Ishikawa (cell line): ENCODE results near the gene KLC3.

ENCODE experiments used
- EGR1 ChIP-seq: IDR thresholded peaks from 2 replicates; pipeline ENCODE4 v1.6.1; 2012
- EP300 ChIP-seq: IDR thresholded peaks from 2 replicates; pipeline ENCODE4 v1.6.1; 2012; ENCODE audit warnings: borderline replicate concordance
- TAF1 ChIP-seq: IDR thresholded peaks from 2 replicates; pipeline ENCODE4 v1.6.1; 2012; ENCODE audit warnings: low read depth, mild to moderate bottlenecking
- TEAD4 ChIP-seq: IDR thresholded peaks from 2 replicates; pipeline ENCODE4 v1.6.1; 2012
- YY1 ChIP-seq: IDR thresholded peaks from 2 replicates; pipeline ENCODE4 v1.6.1; 2012; ENCODE audit warnings: low read depth
- ZBTB7A ChIP-seq: IDR thresholded peaks from 2 replicates; pipeline ENCODE4 v1.6.1; 2012; ENCODE audit warnings: low read depth
- TF ChIP-seq, protein P1 (sequence below): IDR thresholded peaks from 2 replicates; pipeline ENCODE4 v1.6.1; 2012
- TF ChIP-seq, protein P2 (sequence below): IDR thresholded peaks from 2 replicates; pipeline ENCODE4 v1.6.1; 2012; ENCODE audit warnings: low read depth, mild to moderate bottlenecking

DNA sequence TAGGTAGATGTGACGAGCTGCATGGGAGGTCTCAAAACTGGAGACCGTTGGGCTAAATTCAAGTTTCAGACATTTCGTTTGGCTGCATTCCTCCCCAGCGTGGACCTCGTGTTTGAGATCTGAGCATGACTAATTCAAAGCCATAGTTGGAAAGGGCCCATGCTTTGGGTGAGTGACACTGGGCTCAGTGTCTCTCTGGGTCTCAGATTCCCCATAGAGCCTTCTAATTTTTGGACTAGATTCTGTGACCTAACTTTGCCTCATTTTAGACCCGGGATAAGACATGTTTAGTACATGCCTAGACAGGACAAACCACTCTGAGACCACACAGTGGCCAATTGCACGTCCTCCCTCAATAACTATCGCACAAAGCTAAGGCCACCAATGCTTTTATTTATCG, 34.5 kb upstream of the KLC3 start:
- TF ChIP-seq, protein P1, sequence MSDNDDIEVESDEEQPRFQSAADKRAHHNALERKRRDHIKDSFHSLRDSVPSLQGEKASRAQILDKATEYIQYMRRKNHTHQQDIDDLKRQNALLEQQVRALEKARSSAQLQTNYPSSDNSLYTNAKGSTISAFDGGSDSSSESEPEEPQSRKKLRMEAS: no peak; the same call in 1 of the 2 replicates
- TF ChIP-seq EGR1: no peak
- TF ChIP-seq TEAD4: no peak
- no peak for TF ChIP-seq YY1
- no peak for TF ChIP-seq EP300
- TF ChIP-seq, protein P2, sequence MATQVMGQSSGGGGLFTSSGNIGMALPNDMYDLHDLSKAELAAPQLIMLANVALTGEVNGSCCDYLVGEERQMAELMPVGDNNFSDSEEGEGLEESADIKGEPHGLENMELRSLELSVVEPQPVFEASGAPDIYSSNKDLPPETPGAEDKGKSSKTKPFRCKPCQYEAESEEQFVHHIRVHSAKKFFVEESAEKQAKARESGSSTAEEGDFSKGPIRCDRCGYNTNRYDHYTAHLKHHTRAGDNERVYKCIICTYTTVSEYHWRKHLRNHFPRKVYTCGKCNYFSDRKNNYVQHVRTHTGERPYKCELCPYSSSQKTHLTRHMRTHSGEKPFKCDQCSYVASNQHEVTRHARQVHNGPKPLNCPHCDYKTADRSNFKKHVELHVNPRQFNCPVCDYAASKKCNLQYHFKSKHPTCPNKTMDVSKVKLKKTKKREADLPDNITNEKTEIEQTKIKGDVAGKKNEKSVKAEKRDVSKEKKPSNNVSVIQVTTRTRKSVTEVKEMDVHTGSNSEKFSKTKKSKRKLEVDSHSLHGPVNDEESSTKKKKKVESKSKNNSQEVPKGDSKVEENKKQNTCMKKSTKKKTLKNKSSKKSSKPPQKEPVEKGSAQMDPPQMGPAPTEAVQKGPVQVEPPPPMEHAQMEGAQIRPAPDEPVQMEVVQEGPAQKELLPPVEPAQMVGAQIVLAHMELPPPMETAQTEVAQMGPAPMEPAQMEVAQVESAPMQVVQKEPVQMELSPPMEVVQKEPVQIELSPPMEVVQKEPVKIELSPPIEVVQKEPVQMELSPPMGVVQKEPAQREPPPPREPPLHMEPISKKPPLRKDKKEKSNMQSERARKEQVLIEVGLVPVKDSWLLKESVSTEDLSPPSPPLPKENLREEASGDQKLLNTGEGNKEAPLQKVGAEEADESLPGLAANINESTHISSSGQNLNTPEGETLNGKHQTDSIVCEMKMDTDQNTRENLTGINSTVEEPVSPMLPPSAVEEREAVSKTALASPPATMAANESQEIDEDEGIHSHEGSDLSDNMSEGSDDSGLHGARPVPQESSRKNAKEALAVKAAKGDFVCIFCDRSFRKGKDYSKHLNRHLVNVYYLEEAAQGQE: no peak
- no peak for TF ChIP-seq TAF1
- no peak for TF ChIP-seq ZBTB7A
